Fibroblast of mammary gland (primary cell): ENCODE measurements around the gene IMPA2.

ENCODE experiments used
- DNase-seq: peaks from one replicate; pipeline ENCODE4 v3.0.0-alpha.2; 2010; ENCODE audit warnings: low read depth
- H3K4me3 ChIP-seq: 2 replicates; pipeline ENCODE4 v1.5.1; 2011; ENCODE audit warnings: low read depth, mild to moderate bottlenecking, low read length, moderate library complexity; ENCODE audit not compliant: control insufficient read depth
- TF ChIP-seq, protein P1 (sequence below): conservative IDR thresholded peaks from 2 replicates; pipeline ENCODE4 v1.5.1; 2011; ENCODE audit warnings: low read depth, low read length, inconsistent platforms; ENCODE audit not compliant: control insufficient read depth, insufficient read depth

Gene IMPA2

GRCh38 chr18:11994703-11995444 is 13.6 kb downstream of the IMPA2 start:
- DNase-seq = peak; percentile 50
- TF ChIP-seq, protein P1, sequence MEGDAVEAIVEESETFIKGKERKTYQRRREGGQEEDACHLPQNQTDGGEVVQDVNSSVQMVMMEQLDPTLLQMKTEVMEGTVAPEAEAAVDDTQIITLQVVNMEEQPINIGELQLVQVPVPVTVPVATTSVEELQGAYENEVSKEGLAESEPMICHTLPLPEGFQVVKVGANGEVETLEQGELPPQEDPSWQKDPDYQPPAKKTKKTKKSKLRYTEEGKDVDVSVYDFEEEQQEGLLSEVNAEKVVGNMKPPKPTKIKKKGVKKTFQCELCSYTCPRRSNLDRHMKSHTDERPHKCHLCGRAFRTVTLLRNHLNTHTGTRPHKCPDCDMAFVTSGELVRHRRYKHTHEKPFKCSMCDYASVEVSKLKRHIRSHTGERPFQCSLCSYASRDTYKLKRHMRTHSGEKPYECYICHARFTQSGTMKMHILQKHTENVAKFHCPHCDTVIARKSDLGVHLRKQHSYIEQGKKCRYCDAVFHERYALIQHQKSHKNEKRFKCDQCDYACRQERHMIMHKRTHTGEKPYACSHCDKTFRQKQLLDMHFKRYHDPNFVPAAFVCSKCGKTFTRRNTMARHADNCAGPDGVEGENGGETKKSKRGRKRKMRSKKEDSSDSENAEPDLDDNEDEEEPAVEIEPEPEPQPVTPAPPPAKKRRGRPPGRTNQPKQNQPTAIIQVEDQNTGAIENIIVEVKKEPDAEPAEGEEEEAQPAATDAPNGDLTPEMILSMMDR = no peak
- H3K4me3 ChIP-seq = no peak overlapping the region

GRCh38 chr18:11995445-11996189 is 14.3 kb downstream of the IMPA2 start:
- H3K4me3 ChIP-seq = no peak overlapping the region
- peak; percentile 81 for DNase-seq

DNA sequence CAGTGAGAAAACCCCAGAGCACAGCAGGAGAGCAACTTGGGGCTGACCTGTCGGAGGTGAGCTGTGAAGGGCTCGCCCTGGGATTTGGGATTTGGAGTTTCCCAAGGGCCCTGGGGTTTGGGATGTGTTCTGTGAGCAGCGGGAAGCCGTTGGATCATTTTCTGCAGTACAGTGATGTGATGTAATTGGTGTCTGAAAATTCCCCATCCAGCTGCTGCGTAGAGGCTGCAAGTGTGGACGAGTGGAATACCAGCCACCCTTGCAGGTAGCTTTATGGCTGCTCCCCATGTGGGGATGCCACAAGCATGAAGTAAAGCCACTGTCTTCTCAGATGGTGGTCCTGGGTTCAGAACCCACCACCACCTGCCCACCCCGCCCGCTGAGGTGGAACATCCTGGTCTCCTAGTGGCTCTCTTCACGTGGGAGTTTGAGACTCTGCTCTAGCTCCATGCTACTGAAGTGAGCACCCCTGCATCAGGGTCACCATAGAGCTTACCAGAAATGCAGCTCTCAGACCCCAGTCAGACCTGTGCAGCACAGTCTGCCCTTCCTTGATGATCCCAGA is 15.0 kb downstream of the IMPA2 start:
- no peak overlapping the region for H3K4me3 ChIP-seq
- DNase-seq = no peak
- TF ChIP-seq, protein P1 = no peak

More at GRCh38 chr18:11995445-11996189, 14.3 kb downstream of the IMPA2 start:
- TF ChIP-seq, protein P1 = peak; percentile 83

GRCh38 chr18:11996907-11997306 is 15.6 kb downstream of the IMPA2 start:
- no peak for DNase-seq

GRCh38 chr18:11997466-11997865 is 16.2 kb downstream of the IMPA2 start:
- no peak for DNase-seq
- TF ChIP-seq, protein P1 = no peak
- H3K4me3 ChIP-seq = no peak overlapping the region

More at GRCh38 chr18:11996907-11997306, 15.6 kb downstream of the IMPA2 start:
- H3K4me3 ChIP-seq = no peak overlapping the region
- TF ChIP-seq, protein P1 = no peak

DNA sequence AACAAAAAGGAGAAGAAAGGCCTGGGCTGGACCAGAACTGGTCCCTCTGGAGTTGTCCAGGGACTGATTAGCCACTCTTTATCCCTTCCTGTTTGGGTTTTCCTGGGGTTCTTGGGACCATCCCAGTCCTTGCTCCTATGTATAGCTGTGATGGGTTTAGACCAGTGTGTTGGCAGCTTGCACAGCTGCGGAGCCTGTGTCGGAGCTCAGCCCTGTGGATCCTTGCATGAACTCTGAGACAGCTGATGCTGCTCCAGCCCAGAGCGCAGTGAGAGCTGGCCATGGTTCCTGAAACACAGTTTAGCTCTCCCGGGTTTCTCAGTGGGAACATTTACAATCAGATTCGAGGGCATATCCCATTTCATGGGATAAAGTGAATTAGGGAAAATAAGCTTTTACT is 16.9 kb downstream of the IMPA2 start:
- no peak overlapping the region for H3K4me3 ChIP-seq
- DNase-seq = no peak
- TF ChIP-seq, protein P1 = no peak
